ENCODE results near the gene RAP1GAP. TPM values are rescaled to one million over a fixed set of nuclear protein-coding genes. Genes with fewer than 3 reads are reported as not detected.
A peak's percentile ranks its signal among the peaks of the same experiment; 100 is the strongest.

RAP1GAP gene
- total and polyA plus RNA-seq, 2 of the 13 experiments (the other 11 are each of a cell fraction or from before 2014, with no cell fraction given), result 11.9 to 37.5 TPM

DNA sequence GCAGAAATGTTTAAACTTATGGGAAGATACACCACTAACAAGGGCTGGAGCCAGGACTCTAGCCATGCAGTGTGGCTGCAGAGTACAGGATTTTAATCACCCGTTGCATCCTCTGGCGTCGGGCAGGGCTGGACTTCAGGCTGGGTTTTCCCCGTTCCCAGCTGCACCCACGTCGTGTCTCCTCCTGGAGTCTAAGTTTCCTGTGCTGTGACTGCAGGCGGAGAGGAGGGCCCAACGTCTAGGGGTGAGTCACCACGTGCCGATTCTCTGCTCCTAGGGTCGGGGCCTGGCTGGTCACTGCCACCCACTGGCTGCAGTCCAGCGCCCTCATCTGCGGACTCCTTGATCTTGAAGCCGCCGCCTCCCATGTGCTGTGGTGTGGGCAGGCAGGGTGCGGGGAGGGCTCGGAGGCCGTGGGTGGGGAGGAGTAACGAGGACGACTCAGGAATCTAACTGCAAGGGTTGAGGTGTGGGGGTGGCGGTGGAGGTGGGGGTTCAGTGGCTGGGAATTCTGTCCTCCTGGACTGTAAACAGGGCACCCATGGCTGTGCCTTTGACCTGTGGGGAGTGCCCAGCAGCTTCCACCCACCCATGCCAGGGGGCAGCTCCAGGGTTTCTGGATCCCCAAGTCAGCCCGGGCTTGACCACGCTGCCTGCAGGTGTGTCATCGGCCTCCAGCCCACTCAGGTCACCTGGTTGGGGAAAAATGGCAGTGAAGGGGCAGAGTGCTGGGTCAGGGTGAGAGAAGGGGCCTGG is 82.1 kb downstream of the RAP1GAP start (continued):
- TF ChIP-seq ZNF609 (CRISPR knock-in tag; IDR thresholded peaks at IDR 0.05; ENCODE audit: borderline replicate concordance) (peak; percentile 53; the same call in 1 of the 2 replicates), FOXO1 (CRISPR knock-in tag; IDR thresholded peaks at IDR 0.05) (peak; percentile 25; the same call in 1 of the 2 replicates), ZNF232 (CRISPR knock-in tag; IDR thresholded peaks at IDR 0.05; ENCODE audit: borderline replicate concordance) (no peak), ZFP36L1 (CRISPR knock-in tag; IDR thresholded peaks at IDR 0.05) (0 out of 2 replicates have a peak, but pooled peaks have one; percentile 54), SP4 (CRISPR knock-in tag; IDR thresholded peaks at IDR 0.05) (0 out of 2 replicates have a peak, but pooled peaks have one; percentile 30), SAFB2 (CRISPR knock-in tag; IDR thresholded peaks at IDR 0.05; ENCODE audit: borderline replicate concordance, low read depth) (no peak), ADNP (CRISPR knock-in tag; IDR thresholded peaks at IDR 0.05) (no peak), NR3C1 (CRISPR knock-in tag; IDR thresholded peaks at IDR 0.05) (no peak), MED13 (CRISPR knock-in tag; IDR thresholded peaks at IDR 0.05) (no peak), KDM2A (CRISPR knock-in tag; IDR thresholded peaks at IDR 0.05; ENCODE audit: borderline replicate concordance, low read depth) (peak; percentile 62; the same call in 1 of the 2 replicates), ZNF7 (CRISPR knock-in tag; IDR thresholded peaks at IDR 0.05) (0 out of 2 replicates have a peak, but pooled peaks have one; percentile 7)
- TF ChIP-seq, protein P1, sequence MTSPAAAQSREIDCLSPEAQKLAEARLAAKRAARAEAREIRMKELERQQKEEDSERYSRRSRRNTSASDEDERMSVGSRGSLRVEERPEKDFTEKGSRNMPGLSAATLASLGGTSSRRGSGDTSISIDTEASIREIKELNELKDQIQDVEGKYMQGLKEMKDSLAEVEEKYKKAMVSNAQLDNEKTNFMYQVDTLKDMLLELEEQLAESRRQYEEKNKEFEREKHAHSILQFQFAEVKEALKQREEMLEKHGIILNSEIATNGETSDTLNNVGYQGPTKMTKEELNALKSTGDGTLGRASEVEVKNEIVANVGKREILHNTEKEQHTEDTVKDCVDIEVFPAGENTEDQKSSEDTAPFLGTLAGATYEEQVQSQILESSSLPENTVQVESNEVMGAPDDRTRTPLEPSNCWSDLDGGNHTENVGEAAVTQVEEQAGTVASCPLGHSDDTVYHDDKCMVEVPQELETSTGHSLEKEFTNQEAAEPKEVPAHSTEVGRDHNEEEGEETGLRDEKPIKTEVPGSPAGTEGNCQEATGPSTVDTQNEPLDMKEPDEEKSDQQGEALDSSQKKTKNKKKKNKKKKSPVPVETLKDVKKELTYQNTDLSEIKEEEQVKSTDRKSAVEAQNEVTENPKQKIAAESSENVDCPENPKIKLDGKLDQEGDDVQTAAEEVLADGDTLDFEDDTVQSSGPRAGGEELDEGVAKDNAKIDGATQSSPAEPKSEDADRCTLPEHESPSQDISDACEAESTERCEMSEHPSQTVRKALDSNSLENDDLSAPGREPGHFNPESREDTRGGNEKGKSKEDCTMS (CRISPR knock-in tag; conservative IDR thresholded peaks at IDR 0.05), result no peak
- TF ChIP-seq, protein P2, sequence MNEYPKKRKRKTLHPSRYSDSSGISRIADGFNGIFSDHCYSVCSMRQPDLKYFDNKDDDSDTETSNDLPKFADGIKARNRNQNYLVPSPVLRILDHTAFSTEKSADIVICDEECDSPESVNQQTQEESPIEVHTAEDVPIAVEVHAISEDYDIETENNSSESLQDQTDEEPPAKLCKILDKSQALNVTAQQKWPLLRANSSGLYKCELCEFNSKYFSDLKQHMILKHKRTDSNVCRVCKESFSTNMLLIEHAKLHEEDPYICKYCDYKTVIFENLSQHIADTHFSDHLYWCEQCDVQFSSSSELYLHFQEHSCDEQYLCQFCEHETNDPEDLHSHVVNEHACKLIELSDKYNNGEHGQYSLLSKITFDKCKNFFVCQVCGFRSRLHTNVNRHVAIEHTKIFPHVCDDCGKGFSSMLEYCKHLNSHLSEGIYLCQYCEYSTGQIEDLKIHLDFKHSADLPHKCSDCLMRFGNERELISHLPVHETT (CRISPR knock-in tag; conservative IDR thresholded peaks at IDR 0.05), result no peak
- TF ChIP-seq, protein P3, sequence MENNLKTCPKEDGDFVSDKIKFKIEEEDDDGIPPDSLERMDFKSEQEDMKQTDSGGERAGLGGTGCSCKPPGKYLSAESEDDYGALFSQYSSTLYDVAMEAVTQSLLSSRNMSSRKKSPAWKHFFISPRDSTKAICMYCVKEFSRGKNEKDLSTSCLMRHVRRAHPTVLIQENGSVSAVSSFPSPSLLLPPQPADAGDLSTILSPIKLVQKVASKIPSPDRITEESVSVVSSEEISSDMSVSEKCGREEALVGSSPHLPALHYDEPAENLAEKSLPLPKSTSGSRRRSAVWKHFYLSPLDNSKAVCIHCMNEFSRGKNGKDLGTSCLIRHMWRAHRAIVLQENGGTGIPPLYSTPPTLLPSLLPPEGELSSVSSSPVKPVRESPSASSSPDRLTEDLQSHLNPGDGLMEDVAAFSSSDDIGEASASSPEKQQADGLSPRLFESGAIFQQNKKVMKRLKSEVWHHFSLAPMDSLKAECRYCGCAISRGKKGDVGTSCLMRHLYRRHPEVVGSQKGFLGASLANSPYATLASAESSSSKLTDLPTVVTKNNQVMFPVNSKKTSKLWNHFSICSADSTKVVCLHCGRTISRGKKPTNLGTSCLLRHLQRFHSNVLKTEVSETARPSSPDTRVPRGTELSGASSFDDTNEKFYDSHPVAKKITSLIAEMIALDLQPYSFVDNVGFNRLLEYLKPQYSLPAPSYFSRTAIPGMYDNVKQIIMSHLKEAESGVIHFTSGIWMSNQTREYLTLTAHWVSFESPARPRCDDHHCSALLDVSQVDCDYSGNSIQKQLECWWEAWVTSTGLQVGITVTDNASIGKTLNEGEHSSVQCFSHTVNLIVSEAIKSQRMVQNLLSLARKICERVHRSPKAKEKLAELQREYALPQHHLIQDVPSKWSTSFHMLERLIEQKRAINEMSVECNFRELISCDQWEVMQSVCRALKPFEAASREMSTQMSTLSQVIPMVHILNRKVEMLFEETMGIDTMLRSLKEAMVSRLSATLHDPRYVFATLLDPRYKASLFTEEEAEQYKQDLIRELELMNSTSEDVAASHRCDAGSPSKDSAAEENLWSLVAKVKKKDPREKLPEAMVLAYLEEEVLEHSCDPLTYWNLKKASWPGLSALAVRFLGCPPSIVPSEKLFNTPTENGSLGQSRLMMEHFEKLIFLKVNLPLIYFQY (CRISPR knock-in tag; IDR thresholded peaks at IDR 0.05; ENCODE audit: borderline replicate concordance), result no peak

All from HepG2 (cell line).